SH-SY5Y (cell line): ENCODE data around the gene C21orf91.

Experiments used
- GATA2 ChIP-seq: IDR thresholded peaks from 2 replicates; pipeline ENCODE4 v1.6.1; 2011; ENCODE audit warnings: mild to moderate bottlenecking, low read depth, low read length
- GATA3 ChIP-seq: IDR thresholded peaks from 2 replicates; pipeline ENCODE4 v1.6.1; 2011; ENCODE audit warnings: low read depth, mild to moderate bottlenecking, low read length, moderate library complexity

GRCh38 chr21:17746920-17747319, 72.2 kb downstream of the C21orf91 start:
- TF ChIP-seq GATA3 (no peak), GATA2 (no peak)
